ENCODE results near the gene TEX29.

Gene TEX29

DNA sequence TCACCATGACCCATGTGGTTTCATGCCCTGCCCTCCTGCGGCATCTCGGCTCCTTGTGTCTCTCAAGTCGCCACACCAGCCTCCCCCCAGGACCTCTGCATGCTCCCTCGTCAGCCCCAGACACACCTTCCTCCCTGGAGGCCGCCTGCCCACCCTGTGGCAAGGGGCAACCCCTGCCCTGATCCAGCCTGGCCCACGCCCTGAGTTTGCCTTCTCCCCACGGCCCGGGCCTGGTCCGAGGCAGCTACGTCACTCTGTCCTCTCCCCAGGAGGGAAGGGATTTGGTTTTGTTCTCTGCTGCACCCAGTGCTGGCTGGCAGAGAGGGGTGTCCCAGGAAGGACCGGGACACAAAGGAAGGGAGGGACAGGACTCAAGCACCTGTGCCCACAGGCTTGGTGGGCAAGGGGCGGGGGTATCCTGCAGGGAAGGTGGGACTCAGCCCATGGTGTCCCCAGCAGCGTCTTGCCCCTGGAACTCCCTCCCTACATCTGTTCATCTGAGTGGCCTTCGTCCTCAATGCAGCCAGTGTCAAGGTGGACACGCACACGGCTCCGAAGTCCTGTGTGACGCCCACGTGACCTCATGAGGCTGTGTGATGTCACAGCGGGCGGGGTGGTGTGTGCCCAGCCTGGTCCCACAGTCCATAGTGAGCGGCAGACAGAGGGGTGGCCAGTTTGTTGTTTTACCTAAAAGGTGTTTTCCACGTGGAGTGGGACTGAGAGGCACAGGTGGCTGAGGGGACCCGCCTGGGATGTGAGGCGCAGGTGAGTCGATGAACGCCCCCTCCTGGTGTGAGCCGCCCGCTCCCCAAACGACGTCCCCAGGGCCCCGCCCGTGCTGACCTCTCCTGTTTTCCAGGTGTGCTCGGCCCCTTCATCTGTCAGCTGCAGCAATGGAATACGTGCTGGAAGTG is at the start of gene TEX29:
Gene TEX29, plus strand, starts transcription at position 645 of the 914 bp plus-strand sequence. Its CDS starts 249 bp downstream, at position 894.
- no peak for DNase-seq

GRCh38 chr13:111270765-111271698 is 49.4 kb upstream of the TEX29 start:
- DNase-seq = no peak

DNA sequence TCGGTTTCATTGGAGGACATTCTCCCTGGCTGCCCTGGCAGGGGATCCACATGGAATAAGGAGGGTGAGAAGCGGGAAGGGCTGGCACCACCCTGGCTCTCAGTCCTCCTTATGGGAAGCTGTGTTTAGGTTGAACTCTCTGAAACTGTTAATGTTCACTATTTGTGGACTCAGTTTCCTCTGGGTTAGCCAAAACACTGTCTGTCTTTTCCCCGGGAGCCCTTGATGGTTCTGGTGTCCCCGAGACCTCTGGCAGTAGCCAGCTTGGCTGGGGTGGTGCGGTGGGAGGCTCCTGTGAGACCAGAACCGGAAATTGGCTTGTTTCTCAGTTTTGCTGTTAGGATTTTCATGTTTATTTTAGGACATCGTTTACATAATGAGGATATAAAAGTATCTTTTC is 48.3 kb upstream of the TEX29 start:
- no peak for DNase-seq

- DNase-seq = no peak
Observed at GRCh38 chr13:111275382-111275781, 45.1 kb upstream of the TEX29 start.

DNA sequence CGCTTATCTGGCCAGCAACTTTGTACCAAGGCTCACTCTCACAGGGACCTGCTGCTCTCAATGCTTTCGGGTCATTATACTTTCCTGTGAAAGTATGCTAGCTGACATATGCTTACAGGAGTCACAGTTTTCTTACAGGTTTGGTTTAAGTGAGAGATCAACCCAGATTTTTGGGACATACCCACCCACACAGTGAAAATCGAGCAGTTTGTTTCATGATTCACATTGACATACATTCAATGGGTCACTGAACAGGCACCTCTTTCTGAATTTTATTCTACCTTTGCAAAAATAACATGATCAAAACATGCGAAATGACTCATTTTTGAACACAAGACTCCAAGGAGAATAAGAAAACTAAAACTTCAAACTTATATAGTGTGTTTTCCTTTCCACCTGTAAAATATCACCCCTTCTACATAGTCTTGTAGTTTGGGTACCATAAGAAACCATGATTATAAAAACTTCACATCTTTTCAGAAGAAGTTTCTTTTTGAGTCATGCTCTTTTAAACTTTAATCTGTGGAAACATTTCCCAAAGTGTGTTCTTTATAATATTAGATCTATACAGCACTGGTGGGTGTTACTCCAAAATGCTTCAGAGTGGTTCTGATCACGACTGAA is 44.3 kb upstream of the TEX29 start:
- DNase-seq = no peak

DNA sequence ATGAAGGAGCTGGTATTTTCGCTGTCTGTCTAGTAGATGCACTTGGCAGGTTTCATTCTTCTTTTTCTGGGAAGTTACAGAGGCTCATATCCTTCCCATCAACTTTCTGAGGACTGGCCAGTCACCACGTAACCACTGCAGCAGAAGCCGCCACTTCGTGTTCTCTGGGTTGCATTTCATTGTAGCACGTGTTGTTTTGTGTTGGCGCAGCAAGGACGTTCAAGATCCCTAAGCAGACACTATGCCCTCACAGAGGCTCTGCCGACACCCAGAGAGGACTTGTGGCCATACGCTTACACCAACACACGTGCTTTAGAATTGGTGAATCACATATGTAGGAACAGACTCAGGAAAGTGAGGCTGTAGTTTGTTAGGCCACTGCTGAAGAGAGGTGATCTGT is 42.2 kb upstream of the TEX29 start:
- no peak for DNase-seq

DNA sequence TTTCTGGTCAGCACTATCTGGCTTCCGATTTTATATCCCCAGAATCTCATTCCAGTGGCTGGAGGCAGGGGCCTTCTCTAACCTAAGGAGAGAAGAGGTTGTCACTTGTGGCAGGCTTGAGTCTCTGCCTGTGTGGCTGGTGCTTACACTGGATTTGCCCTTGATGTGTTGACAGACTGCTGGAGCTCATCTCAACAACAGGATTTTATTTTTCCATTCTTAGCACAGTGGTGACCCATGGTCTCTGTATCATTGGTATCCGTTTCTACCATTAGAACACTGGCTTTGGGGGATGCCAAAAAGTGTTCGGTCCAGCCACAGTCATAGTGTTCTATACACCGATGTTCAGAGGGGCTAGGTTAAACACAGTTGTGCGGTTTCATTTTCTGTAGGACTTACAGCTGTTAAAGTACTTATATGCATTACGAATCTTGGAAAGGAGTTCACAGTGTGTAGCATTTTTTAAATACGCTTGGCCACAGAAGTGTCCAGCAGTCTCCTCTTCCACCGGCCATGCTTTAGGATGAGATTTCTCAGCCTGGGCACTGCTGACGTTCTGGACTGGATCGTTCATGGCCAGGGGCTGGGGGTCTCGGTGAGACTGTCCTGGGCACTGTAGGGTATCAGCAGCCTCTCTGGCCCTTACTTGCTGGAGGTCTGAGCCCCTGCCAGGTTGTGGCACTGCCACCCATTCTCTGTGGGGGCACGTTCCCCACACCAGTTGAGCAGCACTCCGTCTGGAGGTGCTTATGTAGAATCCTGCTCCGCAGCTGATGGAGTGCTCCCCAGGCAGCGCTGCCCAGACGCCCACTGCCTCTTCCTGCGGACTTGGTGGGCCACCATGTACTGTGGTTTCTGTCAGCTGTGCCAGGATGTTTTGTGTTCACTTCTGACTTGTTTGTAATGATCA is 41.4 kb upstream of the TEX29 start:
- no peak for DNase-seq

GRCh38 chr13:111280226-111280625 is 40.2 kb upstream of the TEX29 start:
- no peak for DNase-seq

GRCh38 chr13:111280681-111281585 is 39.5 kb upstream of the TEX29 start:
- no peak for DNase-seq

DNA sequence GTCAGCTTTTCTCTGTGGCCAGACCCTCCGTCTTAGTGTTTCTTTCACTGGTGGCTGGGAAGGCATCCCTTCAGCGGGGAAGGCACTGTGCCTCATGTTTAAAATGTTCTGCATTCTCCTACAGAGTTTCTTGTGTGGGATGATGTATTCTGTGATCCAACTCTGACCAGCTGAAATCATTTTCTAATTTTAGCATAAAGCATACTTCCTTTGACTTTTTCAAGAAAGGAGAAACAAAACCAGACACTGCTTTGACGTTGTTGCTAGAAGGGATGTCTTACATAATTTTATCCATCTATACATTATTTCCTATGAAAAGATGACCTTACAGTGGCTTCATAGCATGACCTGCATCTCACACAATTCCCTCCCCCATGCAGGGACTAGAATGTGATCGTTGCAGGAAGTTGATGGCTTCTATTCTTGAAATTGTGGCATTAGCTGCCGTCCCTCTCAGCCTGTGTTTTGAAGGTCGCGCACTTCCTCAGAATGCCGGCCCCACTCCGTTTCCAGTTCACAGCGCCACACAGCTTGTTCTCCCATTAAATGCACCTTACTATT is 38.6 kb upstream of the TEX29 start:
- no peak for DNase-seq

GRCh38 chr13:111282425-111282824 is 38.0 kb upstream of the TEX29 start:
- DNase-seq = no peak

- DNase-seq = no peak
Observed at GRCh38 chr13:111282997-111283396, 37.4 kb upstream of the TEX29 start.

GRCh38 chr13:111283457-111283856 is 37.0 kb upstream of the TEX29 start:
- no peak for DNase-seq

DNA sequence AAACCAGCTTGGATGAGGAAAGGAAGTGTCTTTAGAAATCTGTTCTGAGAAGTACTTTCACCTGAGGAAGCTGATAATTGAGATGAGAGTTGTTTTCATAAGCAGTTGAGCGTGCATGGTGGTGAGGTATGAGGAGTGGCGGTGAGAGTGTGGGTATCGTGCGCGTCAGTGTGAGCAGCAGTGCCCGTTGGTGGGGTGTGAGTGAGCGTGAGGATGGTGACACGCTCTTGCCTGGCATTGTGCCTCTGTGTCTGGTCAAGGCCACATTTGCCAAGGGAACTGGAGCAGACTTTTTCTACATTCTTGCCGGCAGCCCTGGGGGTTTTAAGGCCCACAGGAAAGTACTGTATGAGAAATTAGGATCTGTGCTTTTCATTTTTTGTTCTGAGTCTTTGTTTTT is 36.5 kb upstream of the TEX29 start:
- DNase-seq = no peak

- DNase-seq = no peak
Observed at GRCh38 chr13:111284565-111284964, 35.9 kb upstream of the TEX29 start.

DNA sequence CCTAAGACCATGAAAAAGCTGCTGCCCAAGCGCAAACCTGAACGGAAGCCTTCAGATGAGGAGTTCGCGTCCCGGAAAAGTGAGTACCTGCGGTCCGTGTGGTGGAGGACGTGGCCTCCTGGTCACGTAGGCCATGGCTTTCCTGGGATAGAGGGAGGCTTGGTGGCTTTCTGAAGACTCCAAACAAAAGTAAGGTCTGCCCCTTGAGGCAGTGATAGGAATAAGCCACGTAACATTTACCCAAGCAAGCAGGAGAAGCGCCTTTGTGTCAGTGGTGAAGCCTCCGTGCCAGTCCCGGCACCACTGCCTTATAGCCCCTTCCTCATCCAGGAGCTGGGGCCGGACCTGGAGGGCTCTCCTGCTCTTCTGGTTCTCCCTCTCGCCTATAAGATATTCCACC is 34.3 kb upstream of the TEX29 start:
- no peak for DNase-seq

GRCh38 chr13:111286749-111287148 is 33.7 kb upstream of the TEX29 start:
- DNase-seq = no peak

DNA sequence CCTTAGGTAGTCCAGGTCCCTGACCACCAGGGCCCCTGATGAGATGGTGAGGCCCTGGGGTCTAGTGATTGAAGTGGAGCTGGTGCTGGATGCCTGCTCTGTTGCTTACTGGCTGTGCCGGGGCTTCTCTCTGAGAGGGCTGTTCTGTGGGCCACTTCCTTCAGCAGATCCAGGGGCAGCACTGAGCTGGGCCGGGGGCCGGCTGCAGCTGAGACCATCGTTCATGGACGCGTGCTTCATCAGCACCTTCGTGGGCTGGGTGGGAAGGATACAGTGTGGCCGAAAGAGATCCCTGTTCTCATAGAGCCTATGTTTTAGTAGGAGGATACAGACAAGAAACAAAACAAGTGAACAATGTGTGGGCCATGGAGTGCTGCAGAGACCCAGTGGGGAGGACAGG is 33.2 kb upstream of the TEX29 start:
- no peak for DNase-seq

DNA sequence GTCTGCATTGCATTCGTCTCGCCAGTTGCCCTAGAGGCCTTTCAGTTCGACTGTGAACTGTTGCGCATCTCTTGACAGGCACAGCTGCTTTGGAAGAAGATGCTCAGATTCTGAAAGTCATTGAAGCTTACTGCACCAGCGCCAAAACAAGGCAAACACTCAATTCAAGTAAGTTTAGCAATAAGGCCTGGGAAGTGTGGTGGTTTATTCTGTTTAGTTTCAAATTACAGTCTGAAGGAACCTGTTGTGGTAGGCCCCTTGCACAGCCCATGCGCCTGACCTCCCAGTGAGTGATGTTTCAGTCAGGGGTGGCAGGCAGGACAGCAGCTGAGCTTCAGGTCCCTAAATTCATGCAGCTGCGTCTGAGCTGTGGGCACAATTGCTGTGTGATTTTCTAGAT is 32.2 kb upstream of the TEX29 start:
- DNase-seq = no peak

GRCh38 chr13:111289251-111289650 is 31.2 kb upstream of the TEX29 start:
- DNase-seq = no peak

DNA sequence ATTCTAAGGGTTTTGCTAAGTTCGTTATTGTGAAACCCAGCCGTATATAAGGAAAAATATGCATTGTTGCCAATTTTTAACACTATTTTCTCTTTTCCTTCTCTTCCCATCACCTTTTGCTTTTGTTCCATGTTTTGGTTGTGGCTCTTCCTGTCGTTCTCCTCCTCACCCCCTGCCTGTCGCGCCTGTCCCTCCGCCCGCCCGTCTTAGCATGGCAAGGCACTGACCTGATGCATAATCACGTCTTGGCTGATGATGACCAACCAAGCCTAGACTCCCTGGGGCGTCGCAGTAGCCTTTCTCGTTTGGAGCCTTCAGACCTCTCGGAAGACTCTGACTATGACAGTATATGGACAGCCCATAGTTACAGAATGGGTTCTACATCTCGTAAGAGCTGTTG is 28.5 kb upstream of the TEX29 start:
- no peak for DNase-seq
